B cell (primary cell): ENCODE data around the gene PHEX. TPM values are rescaled to one million over a fixed set of nuclear protein-coding genes. Genes with fewer than 3 reads are reported as not detected.

ENCODE experiments used
- ATAC-seq: fragments of 200-7000 bp; cut with Tn5 transposase; one replicate; pipeline ENCODE4 v1.10.0; 2021; ENCODE audit warnings: low read depth, mild to moderate bottlenecking, moderate number of reproducible peaks, moderate library complexity
- CTCF ChIA-PET: fragments of 350-600 bp; sonication (Branson Sonifier 250); formaldehyde crosslinking; loops from one replicate; lab custom pipeline; 2021; ENCODE audit warnings: antibody characterized with exemption, inconsistent platforms; lab: Charles Lee
- POLR2A ChIA-PET: fragments of 350-600 bp; sonication (Branson Sonifier 250); formaldehyde crosslinking; loops from one replicate; lab custom pipeline; 2021; ENCODE audit warnings: antibody characterized with exemption; lab: Charles Lee
- DNase-seq: peaks from one replicate; pipeline ENCODE4 v3.0.0; 2013
- H2AFZ ChIP-seq: 2 replicates; pipeline ENCODE4 v1.6.1; 2012; ENCODE audit warnings: mild to moderate bottlenecking, low read depth, low read length; ENCODE audit not compliant: insufficient read depth, poor library complexity, severe bottlenecking
- H3K27ac ChIP-seq, 2 donors: 1 replicate in 1 of 2; 2 replicates in 1 of 2; pipeline ENCODE4 v1.5.1; 2012 to 2013; ENCODE audit warnings: low read length in 2 of 2, mild to moderate bottlenecking in 2 of 2, moderate library complexity in 1 of 2
- H3K27me3 ChIP-seq, 4 experiments: fragments of 200-600 bp in 1 of 4; sonication (generic) in 1 of 4; replicated peaks in 1 of 4; 1 replicate in 2 of 4; 2 replicates in 2 of 4; pipeline versions ENCODE4 v1.6.1 to v1.7.0; 2013 to 2016; ENCODE audit warnings: low read length in 3 of 4, mild to moderate bottlenecking in 2 of 4, mixed read lengths in 1 of 4, moderate library complexity in 1 of 4; ENCODE audit not compliant: insufficient read depth in 4 of 4, control insufficient read depth in 3 of 4; ENCODE audit errors: control extremely low read depth in 1 of 4
- H3K36me3 ChIP-seq, 2 experiments: replicated peaks in 1 of 2; 1 replicate in 1 of 2; 2 replicates in 1 of 2; pipeline versions ENCODE4 v1.6.1 to v1.7.1; 2013; ENCODE audit warnings: low read length in 1 of 2; ENCODE audit not compliant: insufficient read depth in 2 of 2, control insufficient read depth in 1 of 2; ENCODE audit errors: control extremely low read depth in 1 of 2, extremely low read depth in 1 of 2
- H3K4me1 ChIP-seq, 2 donors: fragments of 200-600 bp in 1 of 2; sonication (generic) in 1 of 2; 1 replicate in 1 of 2; 2 replicates in 1 of 2; pipeline versions ENCODE4 v1.5.1 to v1.6.1; 2013 to 2017; ENCODE audit warnings: low read length in 2 of 2; ENCODE audit not compliant: control insufficient read depth in 2 of 2, insufficient read depth in 2 of 2
- H3K4me2 ChIP-seq: replicated peaks from 2 replicates; pipeline ENCODE3; 2012; ENCODE audit warnings: mild to moderate bottlenecking, low read depth, low read length; ENCODE audit not compliant: poor library complexity, severe bottlenecking
- H3K4me3 ChIP-seq, 5 experiments: fragments of 200-600 bp in 1 of 5; sonication (generic) in 1 of 5; 1 replicate in 3 of 5; 2 replicates in 2 of 5; pipeline versions ENCODE4 v1.5.1 to v1.7.0; 2011 to 2016; ENCODE audit warnings: low read length in 4 of 5, mild to moderate bottlenecking in 4 of 5, low read depth in 2 of 5, control low read depth in 1 of 5, moderate library complexity in 1 of 5; ENCODE audit not compliant: insufficient read depth in 1 of 5; ENCODE audit errors: control extremely low read depth in 1 of 5, extremely low read depth in 1 of 5
- H3K79me2 ChIP-seq: fragments of 200-600 bp; sonication (generic); one replicate; pipeline ENCODE4 v1.6.0; 2016; ENCODE audit warnings: low read length; ENCODE audit not compliant: control insufficient read depth, insufficient read depth
- H3K9ac ChIP-seq: fragments of 200-600 bp; sonication (generic); 2 replicates; pipeline ENCODE4 v1.6.1; 2017; ENCODE audit warnings: mild to moderate bottlenecking, low read length, moderate library complexity
- H3K9me3 ChIP-seq, 3 donors: one replicate each; pipeline versions ENCODE4 v1.6.1 to v1.7.1; 2013; ENCODE audit warnings: low read length in 2 of 3; ENCODE audit not compliant: control insufficient read depth in 2 of 3, insufficient read depth in 1 of 3; ENCODE audit errors: control extremely low read depth in 1 of 3
- H4K20me1 ChIP-seq: 2 replicates; pipeline ENCODE4 v1.6.0; 2012; ENCODE audit warnings: mild to moderate bottlenecking, low read length; ENCODE audit not compliant: insufficient read depth, control insufficient read depth, poor library complexity, severe bottlenecking
- H3K27ac Mint-ChIP-seq: one replicate; pipeline ENCODE4 v1.8.0; 2021; ENCODE audit warnings: mixed read lengths
- H3K27me3 Mint-ChIP-seq: one replicate; pipeline ENCODE4 v1.8.0; 2021; ENCODE audit warnings: mixed read lengths
- H3K4me1 Mint-ChIP-seq: one replicate; pipeline ENCODE4 v1.8.0; 2021; ENCODE audit warnings: mixed read lengths
- H3K4me3 Mint-ChIP-seq: one replicate; pipeline ENCODE4 v1.8.0; 2021; ENCODE audit warnings: mixed read lengths
- H3K9me3 Mint-ChIP-seq: one replicate; pipeline ENCODE4 v1.8.0; 2022; ENCODE audit warnings: mixed read lengths; ENCODE audit not compliant: insufficient read depth
- EZH2 ChIP-seq: IDR thresholded peaks from 2 replicates; pipeline ENCODE4 v1.6.1; 2012; ENCODE audit warnings: borderline replicate concordance, low read depth, mild to moderate bottlenecking, moderate library complexity, low read length; ENCODE audit not compliant: insufficient read depth, poor library complexity, severe bottlenecking
- WGBS: methylation state at CpG from one replicate; pipeline ENCODE4 v1.1.5; 2013; ENCODE audit warnings: missing lambda C conversion rate; ENCODE audit not compliant: insufficient coverage; 5-methylcytosine and 5-hydroxymethylcytosine counted together
- intact Hi-C: fragments of 100-400 bp; cut with micrococcal nuclease; formaldehyde crosslinking; loops from one replicate; pipeline ENCODE4 v1.10.0; 2022
- polyA plus RNA-seq: library from polyadenylated mRNA; depleted of rRNA; stranded (reverse); fragments of >200 nt; gene quantifications from 2 replicates; pipeline ENCODE4 v1.2.3, GENCODE V29; 2012
- total RNA-seq, 2 donors: library from RNA; stranded (reverse); fragments of 120-200 nt in 1 of 2; gene quantifications; 1 replicate in 1 of 2; 2 replicates in 1 of 2; pipeline versions ENCODE4 v1.2.3 to v1.2.4, GENCODE V29; 2013 to 2022
- TF ChIP-seq, protein P1 (sequence below): fragments of 200-600 bp; IDR thresholded peaks from one replicate; pipeline ENCODE4 v1.8.0; 2022; ENCODE audit warnings: antibody characterized with exemption, mild to moderate bottlenecking

The PHEX gene
- total and polyA plus RNA-seq, 2 donors (not counting 1 experiment from before 2014, with no cell fraction given), result 0.01 to 0.15 TPM

GRCh38 chrX:22125481-22125880 lies 93.4 kb downstream of the PHEX start:
- no CpG with 5 or more reads among the region's 1 CpG for WGBS
- Mint-ChIP-seq H3K27me3 (no peaks in the 10 kb centered on the region), H3K4me1 (no peaks in the 10 kb centered on the region), H3K9me3 (no peaks in the 10 kb centered on the region), H3K27ac (no peak overlapping the region), H3K4me3 (no peak overlapping the region)
- no peaks in the 10 kb centered on the region for H4K20me1 ChIP-seq
- H3K9me3 ChIP-seq, result no peaks in the 10 kb centered on the region
- H3K4me2 ChIP-seq, result no peak overlapping the region
- H3K36me3 ChIP-seq, result no peaks in the 10 kb centered on the region
- no peaks in the 10 kb centered on the region for H3K27me3 ChIP-seq
- DNase-seq, result no peak
- TF ChIP-seq, protein P1, sequence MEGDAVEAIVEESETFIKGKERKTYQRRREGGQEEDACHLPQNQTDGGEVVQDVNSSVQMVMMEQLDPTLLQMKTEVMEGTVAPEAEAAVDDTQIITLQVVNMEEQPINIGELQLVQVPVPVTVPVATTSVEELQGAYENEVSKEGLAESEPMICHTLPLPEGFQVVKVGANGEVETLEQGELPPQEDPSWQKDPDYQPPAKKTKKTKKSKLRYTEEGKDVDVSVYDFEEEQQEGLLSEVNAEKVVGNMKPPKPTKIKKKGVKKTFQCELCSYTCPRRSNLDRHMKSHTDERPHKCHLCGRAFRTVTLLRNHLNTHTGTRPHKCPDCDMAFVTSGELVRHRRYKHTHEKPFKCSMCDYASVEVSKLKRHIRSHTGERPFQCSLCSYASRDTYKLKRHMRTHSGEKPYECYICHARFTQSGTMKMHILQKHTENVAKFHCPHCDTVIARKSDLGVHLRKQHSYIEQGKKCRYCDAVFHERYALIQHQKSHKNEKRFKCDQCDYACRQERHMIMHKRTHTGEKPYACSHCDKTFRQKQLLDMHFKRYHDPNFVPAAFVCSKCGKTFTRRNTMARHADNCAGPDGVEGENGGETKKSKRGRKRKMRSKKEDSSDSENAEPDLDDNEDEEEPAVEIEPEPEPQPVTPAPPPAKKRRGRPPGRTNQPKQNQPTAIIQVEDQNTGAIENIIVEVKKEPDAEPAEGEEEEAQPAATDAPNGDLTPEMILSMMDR, result no peak
- TF ChIP-seq EZH2, result no peak
- H3K9ac ChIP-seq, result no peak overlapping the region
- no peak overlapping the region for H3K4me3 ChIP-seq
- no peaks in the 10 kb centered on the region for H3K4me1 ChIP-seq
- CTCF ChIA-PET, result interaction anchor here (1.2 kb wide), 1 partner anchor 11 kb away, joined by 3 read pairs; no protein-coding TSS in a partner anchor
- H2AFZ ChIP-seq, result no peak overlapping the region
- POLR2A ChIA-PET, result no interaction called here
- intact Hi-C loops, result no loop called here
- H3K79me2 ChIP-seq, result no peaks in the 10 kb centered on the region
- H3K27ac ChIP-seq, result no peak overlapping the region
- no peak for ATAC-seq

DNA sequence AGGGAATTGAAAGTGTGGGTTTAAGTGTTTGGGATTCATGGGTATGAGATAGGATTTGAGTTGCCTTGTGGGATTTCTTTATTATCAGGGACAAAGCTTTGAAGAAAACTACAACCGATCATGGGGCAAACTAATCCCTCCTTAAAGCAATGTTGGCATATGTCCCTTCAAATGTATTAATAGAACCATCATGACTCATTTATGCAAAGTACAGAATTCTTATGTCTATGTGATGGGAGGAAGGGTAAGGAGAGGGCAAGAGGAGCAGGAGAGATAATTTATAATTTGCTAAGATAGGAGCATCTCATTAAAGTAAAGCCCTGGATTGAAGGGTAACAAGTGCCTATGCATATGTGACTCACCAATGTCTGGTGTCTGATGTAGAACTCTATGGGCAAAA lies 94.2 kb downstream of the PHEX start:
- no peak overlapping the region for H3K4me3 ChIP-seq
- POLR2A ChIA-PET, result no interaction called here
- no peaks in the 10 kb centered on the region for H4K20me1 ChIP-seq
- Mint-ChIP-seq H3K27me3 (no peaks in the 10 kb centered on the region), H3K4me3 (no peak overlapping the region), H3K27ac (no peak overlapping the region), H3K9me3 (no peaks in the 10 kb centered on the region), H3K4me1 (no peaks in the 10 kb centered on the region)
- no peaks in the 10 kb centered on the region for H3K9me3 ChIP-seq
- no peak for ATAC-seq
- no peak overlapping the region for H3K4me2 ChIP-seq
- DNase-seq, result no peak
- no peaks in the 10 kb centered on the region for H3K27me3 ChIP-seq
- H3K4me1 ChIP-seq, result no peaks in the 10 kb centered on the region
- H3K36me3 ChIP-seq, result no peaks in the 10 kb centered on the region
- H3K79me2 ChIP-seq, result no peaks in the 10 kb centered on the region
- TF ChIP-seq, protein P1, result no peak
- no peak for TF ChIP-seq EZH2
- no peak overlapping the region for H3K9ac ChIP-seq
- H2AFZ ChIP-seq, result no peak overlapping the region
- WGBS, result no CpG with 5 or more reads among the region's 1 CpG
- intact Hi-C loops, result no loop called here
- no peak overlapping the region for H3K27ac ChIP-seq
- CTCF ChIA-PET, result interaction anchor here (1.2 kb wide), 1 partner anchor 10 kb away, joined by 3 read pairs; no protein-coding TSS in a partner anchor
